Stimulated activated CD8-positive, alpha-beta memory T cell treated with anti-CD3 and anti-CD28 coated beads, Interleukin-2, amount 100 ng/mL, for 1 hour (primary cell): ENCODE results near the gene PCDHB16.

Experiments used
- DNase-seq, 2 donors: peaks; one replicate each; pipeline ENCODE4 v3.0.0-alpha.2; 2020; ENCODE audit warnings: low read depth in 2 of 2

Gene PCDHB16

GRCh38 chr5:141234109-141234667 lies 52.0 kb downstream of the PCDHB16 start:
- DNase-seq, result no peak
